ENCODE data around the gene EFHD2. TPM values are rescaled to one million over a fixed set of nuclear protein-coding genes. Genes with fewer than 3 reads are reported as not detected.

EFHD2 gene
- total and polyA plus RNA-seq, 2 of the 8 experiments (the other 6 are each of a cell fraction or from before 2014, with no cell fraction given): 24.4 to 25.1 TPM

- no peak overlapping the region for H2BK12ac ChIP-seq (ENCODE audit: low read depth, low read length)
- DNase-seq (ENCODE audit: low read depth in 1 of 2, low spot score in 2 of 2): no peak
- H3K9ac ChIP-seq (replicated peaks in 1 of 4; ENCODE audit: extremely low read depth in 1 of 4, low read depth in 3 of 4, low read length in 3 of 4): no peak overlapping the region
- H4K20me1 ChIP-seq (replicated peaks in 1 of 2; ENCODE audit: control insufficient read depth in 1 of 2, insufficient read depth in 2 of 2, low read length in 2 of 2): no peaks in the 10 kb centered on the region
- H3K36me3 ChIP-seq (ENCODE audit: control insufficient read depth in 2 of 4, insufficient read depth in 4 of 4, low read length in 3 of 4): no peaks in the 10 kb centered on the region
- CTCF ChIA-PET (ENCODE audit: partially characterized antibody): interaction anchor here (0.6 to 2.8 kb wide), 4 partner anchors 11 to 286 kb away, joined by 3 to 8 read pairs (median 4); no protein-coding TSS in a partner anchor
- H4K5ac ChIP-seq (ENCODE audit: insufficient read length, low read depth, low read length): no peak overlapping the region
- WGBS, 2 experiments (ENCODE audit: extremely low coverage in 1 of 2, insufficient coverage in 1 of 2, insufficient read length in 1 of 2, insufficient replicate concordance in 2 of 2, low coverage in 1 of 2, low lambda C conversion rate in 2 of 2, missing lambda C conversion rate in 1 of 2): 88% methylated on average over 9 of the region's 9 CpGs; no CpG with 5 or more reads in 1 of the 2 experiments
- H2BK15ac ChIP-seq (ENCODE audit: low read length): no peak overlapping the region
- H3K4me3 ChIP-seq (ENCODE audit: extremely low read depth in 1 of 4, insufficient read depth in 2 of 4, low read depth in 3 of 4, low read length in 4 of 4): no peak overlapping the region
- H3K27ac ChIP-seq (ENCODE audit: low read depth, low read length): no peak overlapping the region
- H3K14ac ChIP-seq (ENCODE audit: insufficient read length): no peak overlapping the region
- no peak overlapping the region for H2BK20ac ChIP-seq (ENCODE audit: low read length)
- H3K27me3 ChIP-seq (replicated peaks in 1 of 4; ENCODE audit: control insufficient read depth in 3 of 4, extremely low read depth in 1 of 4, insufficient read depth in 3 of 4, low read length in 3 of 4): peaks cover 0 to 4% (median 0%) of the 10 kb centered on the region in 4 experiments; a peak in 2 of 7 replicates
- no peak overlapping the region for H3K56ac ChIP-seq (replicated peaks; ENCODE audit: insufficient read length, low read depth, low read length)
- no peak overlapping the region for H2BK5ac ChIP-seq (ENCODE audit: low read depth, low read length)
- H3K4ac ChIP-seq (replicated peaks; ENCODE audit: insufficient read length, low read depth, low read length): no peak overlapping the region
- no peak overlapping the region for H3K23ac ChIP-seq (ENCODE audit: insufficient read length)
- no peak overlapping the region; the same call in 1 of the 2 replicates for H2AK5ac ChIP-seq (ENCODE audit: low read depth, low read length)
- 0 out of 2 replicates have a peak, but pooled peaks cover under 1% of the 10 kb centered on the region for H3K23me2 ChIP-seq (ENCODE audit: low read depth, low read length)
- H3K9me3 ChIP-seq (ENCODE audit: insufficient read depth in 2 of 2, low read depth in 1 of 2, low read length in 1 of 2): peaks cover 0 to 9% of the 10 kb centered on the region in 2 experiments; a peak in 2 of 4 replicates
- no peaks in the 10 kb centered on the region for H3K79me2 ChIP-seq (ENCODE audit: control insufficient read depth in 1 of 2, insufficient read depth in 2 of 2, low read length in 2 of 2)
- no peak overlapping the region for H4K91ac ChIP-seq (replicated peaks; ENCODE audit: insufficient read length, low read length)
- no peak overlapping the region for H2BK120ac ChIP-seq (replicated peaks; ENCODE audit: low read depth, low read length)
- H3K4me2 ChIP-seq (ENCODE audit: insufficient read depth in 1 of 2, low read depth in 2 of 2, low read length in 2 of 2): no peak overlapping the region
- POLR2A ChIA-PET (ENCODE audit: partially characterized antibody): interaction anchor here (1.4 kb wide), 1 partner anchor 13 kb away, joined by 3 read pairs; no protein-coding TSS in a partner anchor
- FAIRE-seq: no peak
- H4K8ac ChIP-seq (ENCODE audit: extremely low read depth, insufficient read depth, low read length): no peak overlapping the region
- H3K4me1 ChIP-seq (replicated peaks in 1 of 4; ENCODE audit: control insufficient read depth in 3 of 4, insufficient read depth in 4 of 4, low read length in 3 of 4): peaks cover 0 to 1% (median under 1%) of the 10 kb centered on the region in 4 experiments; a peak in 1 of 7 replicates
- H3K79me1 ChIP-seq (ENCODE audit: low read depth, low read length): no peaks in the 10 kb centered on the region
- H2AFZ ChIP-seq (ENCODE audit: low read length): no peak overlapping the region
- TF ChIP-seq RAD21 (IDR thresholded peaks at IDR 0.05 in 1 of 2, conservative IDR thresholded peaks at IDR 0.05 in 1 of 2; ENCODE audit: low read depth in 2 of 2, low read length in 2 of 2): no peak
- no peak for TF ChIP-seq CBX5 (IDR thresholded peaks at IDR 0.05; ENCODE audit: low read depth, low read length)
- no peak overlapping the region for H3K18ac ChIP-seq (ENCODE audit: extremely low read depth, low read length)
Observed at GRCh38 chr1:15403962-15404580, 5.6 kb upstream of the EFHD2 start.

Data from H1 (cell line).